ENCODE data around the gene RBMY1B. TPM values are rescaled to one million over a fixed set of nuclear protein-coding genes. Genes with fewer than 3 reads are reported as not detected.

The RBMY1B gene
- total RNA-seq = not detected

DNA sequence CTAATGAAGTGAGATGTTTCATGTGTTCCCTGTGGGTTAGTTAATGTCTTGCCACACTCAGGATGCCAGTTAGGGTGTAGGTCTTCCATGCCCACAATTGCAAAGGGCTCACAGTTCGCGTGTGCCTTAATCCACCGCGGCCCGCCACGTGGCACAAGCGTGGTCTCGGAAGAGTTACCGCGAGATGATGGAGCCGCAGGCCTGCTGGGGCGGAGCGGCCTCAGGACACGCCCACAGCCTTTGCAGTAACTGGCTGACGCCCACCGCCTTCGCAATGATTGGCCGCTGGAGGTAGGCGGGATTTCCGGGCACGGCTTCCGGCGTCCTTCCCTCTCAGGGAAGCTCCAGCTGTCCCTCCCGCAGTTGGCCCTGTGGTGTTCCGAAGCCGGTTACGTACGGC lies at the start of gene RBMY1B:
RBMY1B (plus strand) TSS at position 301 of the 400 bp plus-strand sequence. CDS start 2,013 bp downstream, outside the sequence.

DNA sequence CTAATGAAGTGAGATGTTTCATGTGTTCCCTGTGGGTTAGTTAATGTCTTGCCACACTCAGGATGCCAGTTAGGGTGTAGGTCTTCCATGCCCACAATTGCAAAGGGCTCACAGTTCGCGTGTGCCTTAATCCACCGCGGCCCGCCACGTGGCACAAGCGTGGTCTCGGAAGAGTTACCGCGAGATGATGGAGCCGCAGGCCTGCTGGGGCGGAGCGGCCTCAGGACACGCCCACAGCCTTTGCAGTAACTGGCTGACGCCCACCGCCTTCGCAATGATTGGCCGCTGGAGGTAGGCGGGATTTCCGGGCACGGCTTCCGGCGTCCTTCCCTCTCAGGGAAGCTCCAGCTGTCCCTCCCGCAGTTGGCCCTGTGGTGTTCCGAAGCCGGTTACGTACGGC lies 23.4 kb downstream of the RBMY1B start, which contains the start of gene RBMY1A1:
RBMY1A1 (plus strand) TSS at position 301 of the 400 bp plus-strand sequence. CDS start 2,013 bp downstream, outside the sequence.

Other genes with a start within 250 kb of the RBMY1B start
- not detected for gene RBMY1A1, start 23.5 kb downstream of the RBMY1B start, total RNA-seq

Data from melanocyte of skin (primary cell).